ENCODE data around the gene UBE3C. TPM values are rescaled to one million over a fixed set of nuclear protein-coding genes. Genes with fewer than 3 reads are reported as not detected.
"Not testable (repeated sequence)": the region's sequence is repeated elsewhere in the genome, so short reads cannot be mapped to it uniquely, and the experiment has no call there.

Gene UBE3C
- 44.1 TPM for polyA plus RNA-seq (2012; ENCODE audit: missing spikeins)

GRCh38 chr7:157138424-157139110 lies at the start of gene UBE3C:
UBE3C (plus strand) TSS chr7:157138926; CDS start chr7:157139273, 347 bp downstream.
- DNase-seq (ENCODE audit: insufficient read length): peak; percentile 93
- peak; percentile 88 for FAIRE-seq
- TF ChIP-seq POLR2AphosphoS5 (IDR thresholded peaks at IDR 0.05; ENCODE audit: low read depth, low read length): no peak; the same call in none of the 2 replicates
- TF ChIP-seq TAF1 (IDR thresholded peaks at IDR 0.05; ENCODE audit: borderline replicate concordance, low read depth, low read length): peak; percentile 44; the same call in 1 of the 2 replicates
- TF ChIP-seq POLR2A (IDR thresholded peaks at IDR 0.05; ENCODE audit: low read depth, low read length): peak; percentile 75; the same call in 1 of the 2 replicates

GRCh38 chr7:157089100-157089610 lies 49.6 kb upstream of the UBE3C start:
- TF ChIP-seq POLR2A (IDR thresholded peaks at IDR 0.05; ENCODE audit: low read depth, low read length) (no peak), TAF1 (IDR thresholded peaks at IDR 0.05; ENCODE audit: borderline replicate concordance, low read depth, low read length) (no peak), POLR2AphosphoS5 (IDR thresholded peaks at IDR 0.05; ENCODE audit: low read depth, low read length) (no peak)
- DNase-seq (ENCODE audit: insufficient read length) (no peak), FAIRE-seq (no peak)

GRCh38 chr7:157090485-157091165 lies 48.1 kb upstream of the UBE3C start:
- TF ChIP-seq TAF1 (IDR thresholded peaks at IDR 0.05; ENCODE audit: borderline replicate concordance, low read depth, low read length) (no peak), POLR2AphosphoS5 (IDR thresholded peaks at IDR 0.05; ENCODE audit: low read depth, low read length) (no peak), POLR2A (IDR thresholded peaks at IDR 0.05; ENCODE audit: low read depth, low read length) (no peak)
- FAIRE-seq (no peak), DNase-seq (ENCODE audit: insufficient read length) (no peak)

- DNase-seq (ENCODE audit: insufficient read length) (no peak), FAIRE-seq (no peak)
- no peak for TF ChIP-seq POLR2A (IDR thresholded peaks at IDR 0.05; ENCODE audit: low read depth, low read length)
- no peak for TF ChIP-seq TAF1 (IDR thresholded peaks at IDR 0.05; ENCODE audit: borderline replicate concordance, low read depth, low read length)
- TF ChIP-seq POLR2AphosphoS5 (IDR thresholded peaks at IDR 0.05; ENCODE audit: low read depth, low read length): no peak
These were observed 42.3 kb upstream of the UBE3C start for GRCh38 chr7:157096286-157097055.

- FAIRE-seq (no peak), DNase-seq (ENCODE audit: insufficient read length) (no peak)
These were observed 41.7 kb upstream of the UBE3C start for GRCh38 chr7:157097056-157097329.

GRCh38 chr7:157097569-157097968 lies 41.2 kb upstream of the UBE3C start:
- no peak for FAIRE-seq
- DNase-seq (ENCODE audit: insufficient read length): no peak
- no peak for TF ChIP-seq TAF1 (IDR thresholded peaks at IDR 0.05; ENCODE audit: borderline replicate concordance, low read depth, low read length)
- TF ChIP-seq POLR2AphosphoS5 (IDR thresholded peaks at IDR 0.05; ENCODE audit: low read depth, low read length): no peak
- no peak for TF ChIP-seq POLR2A (IDR thresholded peaks at IDR 0.05; ENCODE audit: low read depth, low read length)

More at GRCh38 chr7:157097056-157097329, 41.7 kb upstream of the UBE3C start:
- no peak for TF ChIP-seq TAF1 (IDR thresholded peaks at IDR 0.05; ENCODE audit: borderline replicate concordance, low read depth, low read length)

- not testable (repeated sequence) for DNase-seq (ENCODE audit: insufficient read length); FAIRE-seq
These were observed 38.7 kb upstream of the UBE3C start for GRCh38 chr7:157100005-157100404.

GRCh38 chr7:157103641-157104040 lies 35.1 kb upstream of the UBE3C start:
- DNase-seq (ENCODE audit: insufficient read length); FAIRE-seq: not testable (repeated sequence)

GRCh38 chr7:157111311-157111710 lies 27.4 kb upstream of the UBE3C start:
- no peak for DNase-seq (ENCODE audit: insufficient read length)
- no peak for FAIRE-seq
- TF ChIP-seq POLR2AphosphoS5 (IDR thresholded peaks at IDR 0.05; ENCODE audit: low read depth, low read length): no peak

- TF ChIP-seq TAF1 (IDR thresholded peaks at IDR 0.05; ENCODE audit: borderline replicate concordance, low read depth, low read length) (no peak), POLR2AphosphoS5 (IDR thresholded peaks at IDR 0.05; ENCODE audit: low read depth, low read length) (no peak), POLR2A (IDR thresholded peaks at IDR 0.05; ENCODE audit: low read depth, low read length) (no peak)
- no peak for FAIRE-seq
- no peak for DNase-seq (ENCODE audit: insufficient read length)
These were observed 26.0 kb upstream of the UBE3C start for GRCh38 chr7:157112706-157113105.

- no peak for DNase-seq (ENCODE audit: insufficient read length)
- no peak for TF ChIP-seq POLR2A (IDR thresholded peaks at IDR 0.05; ENCODE audit: low read depth, low read length)
- no peak for TF ChIP-seq POLR2AphosphoS5 (IDR thresholded peaks at IDR 0.05; ENCODE audit: low read depth, low read length)
- no peak for TF ChIP-seq TAF1 (IDR thresholded peaks at IDR 0.05; ENCODE audit: borderline replicate concordance, low read depth, low read length)
- FAIRE-seq: no peak
These were observed 25.1 kb upstream of the UBE3C start for GRCh38 chr7:157113607-157114006.

- TF ChIP-seq POLR2AphosphoS5 (IDR thresholded peaks at IDR 0.05; ENCODE audit: low read depth, low read length) (no peak), TAF1 (IDR thresholded peaks at IDR 0.05; ENCODE audit: borderline replicate concordance, low read depth, low read length) (no peak), POLR2A (IDR thresholded peaks at IDR 0.05; ENCODE audit: low read depth, low read length) (no peak)
- DNase-seq (ENCODE audit: insufficient read length) (no peak), FAIRE-seq (no peak)
These were observed 22.0 kb upstream of the UBE3C start for GRCh38 chr7:157116762-157117161.
